HUES64 (cell line): ENCODE data around the gene STK4.

Experiments used
- H3K27ac ChIP-seq: 2 replicates; pipeline ENCODE4 v1.7.0; 2013; ENCODE audit warnings: low read depth, low read length, inconsistent platforms
- H3K27me3 ChIP-seq: 2 replicates; pipeline ENCODE4 v1.6.1; 2013; ENCODE audit warnings: mild to moderate bottlenecking, low read length; ENCODE audit not compliant: insufficient read depth
- H3K36me3 ChIP-seq: 2 replicates; pipeline ENCODE4 v1.6.1; 2013; ENCODE audit warnings: mild to moderate bottlenecking, low read length; ENCODE audit not compliant: insufficient read depth
- H3K4me1 ChIP-seq: 2 replicates; pipeline ENCODE4 v1.6.1; 2013; ENCODE audit warnings: mild to moderate bottlenecking, low read length, moderate library complexity; ENCODE audit not compliant: insufficient read depth
- H3K4me3 ChIP-seq: 2 replicates; pipeline ENCODE4 v1.5.1; 2013; ENCODE audit warnings: mild to moderate bottlenecking, low read length, moderate library complexity
- H3K9ac ChIP-seq: 2 replicates; pipeline ENCODE4 v1.6.1; 2013; ENCODE audit warnings: mild to moderate bottlenecking, low read depth, low read length
- H3K9me3 ChIP-seq: 2 replicates; pipeline ENCODE4 v1.6.1; 2013; ENCODE audit warnings: low read depth, low read length; ENCODE audit not compliant: insufficient read depth
- WGBS: fragments of 150-250, 120-280 bp; methylation state at CpG from one replicate; pipeline ENCODE4 v1.1.7; 2013; ENCODE audit warnings: missing lambda C conversion rate; 5-methylcytosine and 5-hydroxymethylcytosine counted together

STK4 gene

DNA sequence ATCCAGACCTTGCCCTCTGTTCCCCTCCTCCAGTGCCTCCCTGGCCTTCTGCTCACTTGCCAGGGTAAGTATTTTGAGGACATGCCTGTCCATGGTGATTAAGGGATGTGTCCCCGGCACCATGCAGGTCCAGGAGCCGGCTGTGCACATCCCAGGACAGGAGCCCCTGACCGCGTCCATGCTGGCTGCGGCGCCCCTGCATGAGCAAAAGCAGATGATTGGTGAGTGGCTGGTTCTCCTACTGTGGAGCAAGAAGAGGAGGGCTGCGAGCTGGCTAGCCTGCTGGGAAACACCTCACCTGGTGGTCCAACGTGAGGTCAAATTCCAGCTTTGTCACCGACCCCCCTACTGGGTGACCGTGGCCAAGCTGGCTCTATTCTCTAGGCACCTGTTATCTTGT is 29.8 kb upstream of the STK4 start:
- no peaks in the 10 kb centered on the region for H3K4me1 ChIP-seq
- 92% methylated on average over 10 of the region's 10 CpGs for WGBS
- H3K36me3 ChIP-seq = peaks cover 86% of the 10 kb centered on the region
- H3K27me3 ChIP-seq = no peaks in the 10 kb centered on the region
- H3K9ac ChIP-seq = no peak overlapping the region
- no peak overlapping the region for H3K27ac ChIP-seq
- no peaks in the 10 kb centered on the region for H3K9me3 ChIP-seq
- no peak overlapping the region for H3K4me3 ChIP-seq

DNA sequence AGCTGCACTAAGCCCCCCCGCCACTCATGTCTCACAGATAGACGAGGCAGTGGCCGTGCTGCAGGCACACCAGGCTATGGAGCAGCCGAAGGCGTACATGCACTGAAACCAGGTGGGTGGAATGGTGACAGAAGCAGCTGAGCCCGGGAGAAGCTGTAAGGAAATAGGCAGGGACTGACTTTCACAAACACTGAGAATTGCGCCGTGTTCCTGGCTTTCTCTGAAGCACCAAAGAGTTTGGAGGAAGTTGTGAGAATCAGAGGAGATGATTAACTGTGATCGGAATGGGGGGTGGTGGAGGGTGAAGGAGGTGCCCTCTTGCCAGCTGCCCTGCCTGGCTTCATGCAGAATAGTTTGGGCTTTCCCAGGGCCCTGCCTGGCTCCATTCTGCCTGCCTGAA is 27.7 kb upstream of the STK4 start:
- Histone ChIP-seq H3K27ac (no peak overlapping the region), H3K4me1 (no peaks in the 10 kb centered on the region), H3K4me3 (no peak overlapping the region), H3K27me3 (no peaks in the 10 kb centered on the region), H3K9ac (no peak overlapping the region), H3K36me3 (peaks cover 88% of the 10 kb centered on the region), H3K9me3 (no peaks in the 10 kb centered on the region)
- 94% methylated on average over 9 of the region's 9 CpGs for WGBS

DNA sequence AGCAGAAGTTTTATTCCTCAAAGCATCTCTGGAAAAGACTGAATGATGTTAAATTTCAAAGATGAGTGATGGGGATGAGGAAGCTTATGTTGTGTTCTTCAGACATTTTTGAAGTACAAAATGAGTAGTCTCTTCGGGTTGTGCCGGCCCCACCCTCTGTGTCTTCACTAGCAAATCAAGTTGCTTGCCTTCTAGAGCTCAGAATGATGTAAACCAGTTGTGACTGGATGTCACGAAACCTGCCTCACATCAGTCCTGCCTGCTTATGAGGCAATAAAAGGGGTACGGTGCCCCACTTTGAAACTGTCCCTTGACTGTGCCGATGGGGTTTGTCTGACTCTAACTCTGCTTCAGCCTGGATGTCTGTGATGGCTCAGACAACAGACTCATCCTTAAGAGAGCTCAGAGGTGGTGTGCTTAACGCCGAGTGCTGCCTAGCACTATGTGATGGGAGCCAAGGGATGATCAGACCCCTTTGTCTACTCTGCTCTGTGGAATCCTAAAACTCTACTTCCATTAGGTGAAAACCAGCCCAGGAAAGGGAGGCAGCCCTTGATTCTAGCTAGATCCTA is 25.1 kb upstream of the STK4 start:
- no peak overlapping the region for H3K4me3 ChIP-seq
- no peak overlapping the region for H3K9ac ChIP-seq
- no peaks in the 10 kb centered on the region for H3K4me1 ChIP-seq
- 94% methylated on average over 7 of the region's 7 CpGs for WGBS
- H3K27ac ChIP-seq = no peak overlapping the region
- no peaks in the 10 kb centered on the region for H3K9me3 ChIP-seq
- no peaks in the 10 kb centered on the region for H3K27me3 ChIP-seq
- H3K36me3 ChIP-seq = peaks cover 89% of the 10 kb centered on the region

DNA sequence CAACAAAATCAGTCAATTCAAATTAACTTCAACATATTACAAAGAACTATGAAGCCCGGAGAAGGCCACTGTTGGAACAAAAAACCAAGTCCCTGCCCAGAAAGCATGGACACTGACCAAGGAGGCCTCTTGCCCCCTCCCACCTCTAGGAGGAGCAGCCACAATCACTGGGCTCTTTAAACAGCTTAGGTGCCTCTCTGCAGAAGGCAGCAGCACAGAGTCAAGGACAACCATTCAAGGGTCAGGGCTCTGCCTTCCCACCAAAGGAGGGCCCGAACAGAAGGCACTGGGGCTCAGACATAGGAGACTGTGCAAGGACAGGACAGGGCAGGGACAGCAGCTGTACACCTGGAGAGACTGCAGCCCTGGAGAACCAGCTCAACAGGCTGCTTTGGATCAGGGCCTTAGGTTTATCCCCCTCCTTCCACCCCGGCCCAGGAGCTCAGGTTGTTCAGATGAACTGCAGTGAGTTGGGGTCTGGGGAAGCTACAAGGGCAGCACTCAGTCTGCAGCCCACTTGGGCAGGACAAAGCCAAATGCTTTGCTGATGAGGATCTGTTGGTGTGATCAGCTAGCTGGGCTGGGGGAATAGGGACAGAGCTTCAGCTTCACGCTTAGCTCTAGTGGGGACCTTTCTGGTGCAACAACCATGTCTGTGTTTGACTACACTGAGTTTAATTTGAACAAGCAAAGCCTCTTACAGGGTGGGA is 23.9 kb upstream of the STK4 start:
- Histone ChIP-seq H3K27me3 (no peaks in the 10 kb centered on the region), H3K9me3 (no peaks in the 10 kb centered on the region), H3K36me3 (peaks cover 90% of the 10 kb centered on the region), H3K4me1 (no peaks in the 10 kb centered on the region), H3K4me3 (no peak overlapping the region), H3K27ac (no peak overlapping the region), H3K9ac (no peak overlapping the region)
- 90% methylated on average over 4 of the region's 4 CpGs for WGBS

DNA sequence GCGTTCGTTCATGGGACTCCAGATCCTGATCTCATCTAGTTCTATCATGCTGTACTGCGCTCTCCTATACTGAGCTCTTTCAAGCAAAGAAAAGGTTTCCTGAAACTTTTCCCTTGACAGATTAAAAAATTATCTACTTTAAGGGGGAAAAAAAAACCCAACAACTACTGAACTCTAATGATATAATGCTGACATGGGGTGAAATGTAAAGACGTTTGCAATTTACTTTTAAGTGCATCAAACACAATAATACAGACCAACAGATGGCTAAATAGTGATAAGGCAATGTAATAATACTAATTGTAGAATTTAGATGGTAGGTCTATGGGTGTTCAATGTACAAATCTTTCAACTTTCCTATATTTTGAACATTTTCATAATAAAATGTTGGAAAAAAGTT is 22.5 kb upstream of the STK4 start:
- Histone ChIP-seq H3K27ac (no peak overlapping the region), H3K4me1 (no peaks in the 10 kb centered on the region), H3K27me3 (no peaks in the 10 kb centered on the region), H3K9ac (no peak overlapping the region), H3K4me3 (no peak overlapping the region), H3K36me3 (peaks cover 90% of the 10 kb centered on the region), H3K9me3 (no peaks in the 10 kb centered on the region)
- 95% methylated on average over 3 of the region's 4 CpGs for WGBS

DNA sequence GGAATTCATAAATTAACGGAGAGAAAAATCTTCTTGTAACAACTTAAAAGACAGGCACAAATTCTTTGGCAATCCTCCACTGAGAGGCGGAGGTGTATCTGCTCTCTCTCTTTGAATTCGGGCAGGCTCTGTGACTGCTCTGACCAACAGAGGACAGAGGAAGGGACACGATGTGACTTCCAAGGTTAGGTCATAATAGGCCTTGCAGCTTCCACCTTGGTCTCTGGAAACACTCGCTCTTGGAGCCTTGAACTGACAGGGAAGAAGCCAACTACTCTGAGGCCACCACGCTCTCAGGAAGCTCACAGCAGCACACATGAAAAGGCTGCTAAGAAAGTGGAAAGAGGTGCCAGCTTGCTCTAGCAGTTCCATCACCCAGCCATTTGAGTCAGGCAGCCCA is 21.1 kb upstream of the STK4 start:
- no peak overlapping the region for H3K9ac ChIP-seq
- H3K27ac ChIP-seq = no peak overlapping the region
- no peak overlapping the region for H3K4me3 ChIP-seq
- H3K9me3 ChIP-seq = no peaks in the 10 kb centered on the region
- peaks cover 93% of the 10 kb centered on the region for H3K36me3 ChIP-seq
- no peaks in the 10 kb centered on the region for H3K27me3 ChIP-seq
- WGBS = 93% methylated on average over 6 of the region's 6 CpGs
- no peaks in the 10 kb centered on the region for H3K4me1 ChIP-seq

DNA sequence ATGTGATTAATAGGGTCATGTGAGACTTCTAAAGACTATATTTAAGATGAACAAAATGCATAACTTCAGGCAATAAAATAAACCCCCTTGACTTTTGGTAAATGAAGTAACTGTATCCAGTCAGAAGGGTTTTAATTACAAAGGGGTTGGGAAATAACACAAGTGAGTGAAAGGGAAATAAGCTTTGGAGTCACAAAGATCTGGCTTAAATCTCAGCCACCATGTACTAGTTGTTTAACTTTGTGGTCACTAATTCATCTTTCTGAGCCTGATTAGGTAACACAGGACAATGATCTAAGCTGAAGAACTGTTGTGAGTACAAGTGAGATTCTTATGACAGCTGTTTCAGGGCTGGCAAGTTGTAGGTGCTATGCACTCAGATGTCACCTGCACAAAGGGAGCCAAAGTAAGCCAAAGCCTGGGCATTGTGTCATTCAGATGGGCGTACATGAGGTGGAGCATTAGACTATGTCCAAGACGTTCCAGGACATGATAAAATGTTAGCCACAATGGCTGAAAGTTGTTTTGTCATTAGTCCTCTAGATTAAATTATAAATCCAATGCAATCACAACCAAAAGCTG is 19.9 kb upstream of the STK4 start:
- Histone ChIP-seq H3K27me3 (no peaks in the 10 kb centered on the region), H3K4me3 (no peak overlapping the region), H3K9ac (no peak overlapping the region), H3K4me1 (no peaks in the 10 kb centered on the region), H3K27ac (no peak overlapping the region), H3K36me3 (peaks cover 97% of the 10 kb centered on the region), H3K9me3 (no peaks in the 10 kb centered on the region)
- WGBS = 93% methylated on average over 2 of the region's 2 CpGs

DNA sequence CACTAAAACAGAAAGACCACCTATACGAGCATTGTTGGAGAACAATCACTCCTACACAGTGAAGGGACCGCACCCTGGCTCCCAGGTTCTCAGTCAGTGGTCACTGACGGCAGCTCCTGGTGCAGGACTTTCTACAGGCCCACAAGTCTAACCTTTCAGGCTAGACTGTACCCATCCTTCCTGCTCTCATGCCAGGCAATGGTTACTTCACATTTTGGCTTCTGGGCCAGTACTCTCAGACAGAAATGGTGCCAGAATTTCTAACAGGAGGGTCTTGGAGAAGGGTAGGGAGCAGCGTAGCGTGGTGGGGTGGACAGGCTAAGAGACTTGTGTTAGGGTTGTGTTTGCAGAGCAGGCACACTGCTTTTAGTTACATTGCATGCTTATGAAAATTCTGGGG is 18.2 kb upstream of the STK4 start:
- no peaks in the 10 kb centered on the region for H3K27me3 ChIP-seq
- peaks cover 99% of the 10 kb centered on the region for H3K36me3 ChIP-seq
- no peaks in the 10 kb centered on the region for H3K9me3 ChIP-seq
- WGBS = 95% methylated on average over 5 of the region's 5 CpGs
- H3K4me1 ChIP-seq = no peaks in the 10 kb centered on the region
- H3K9ac ChIP-seq = no peak overlapping the region
- no peak overlapping the region for H3K27ac ChIP-seq
- no peak overlapping the region for H3K4me3 ChIP-seq

DNA sequence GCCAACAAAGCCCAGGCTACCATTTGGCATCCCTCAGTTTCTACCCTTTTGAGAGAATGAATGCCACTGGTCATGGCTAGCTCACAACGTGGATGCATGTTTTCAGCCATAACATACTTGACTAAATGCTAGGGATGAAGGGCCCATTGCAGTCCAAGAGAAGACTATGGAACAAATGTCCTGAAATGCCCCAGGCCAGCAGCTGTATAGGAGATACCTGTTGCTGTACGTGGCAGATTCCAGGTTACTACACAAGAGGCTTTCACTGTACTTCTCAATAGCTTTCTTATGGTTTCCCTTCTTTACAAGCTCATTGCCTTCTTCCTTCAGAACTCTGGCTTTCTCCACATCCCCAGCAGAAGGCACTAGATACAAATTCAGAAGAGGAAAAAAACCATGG is 17.8 kb upstream of the STK4 start:
- H3K36me3 ChIP-seq = peaks cover 99% of the 10 kb centered on the region
- H3K27me3 ChIP-seq = no peaks in the 10 kb centered on the region
- H3K9me3 ChIP-seq = no peaks in the 10 kb centered on the region
- H3K4me3 ChIP-seq = no peak overlapping the region
- H3K9ac ChIP-seq = no peak overlapping the region
- H3K27ac ChIP-seq = no peak overlapping the region
- WGBS = 92% methylated on average over 2 of the region's 2 CpGs
- no peaks in the 10 kb centered on the region for H3K4me1 ChIP-seq

DNA sequence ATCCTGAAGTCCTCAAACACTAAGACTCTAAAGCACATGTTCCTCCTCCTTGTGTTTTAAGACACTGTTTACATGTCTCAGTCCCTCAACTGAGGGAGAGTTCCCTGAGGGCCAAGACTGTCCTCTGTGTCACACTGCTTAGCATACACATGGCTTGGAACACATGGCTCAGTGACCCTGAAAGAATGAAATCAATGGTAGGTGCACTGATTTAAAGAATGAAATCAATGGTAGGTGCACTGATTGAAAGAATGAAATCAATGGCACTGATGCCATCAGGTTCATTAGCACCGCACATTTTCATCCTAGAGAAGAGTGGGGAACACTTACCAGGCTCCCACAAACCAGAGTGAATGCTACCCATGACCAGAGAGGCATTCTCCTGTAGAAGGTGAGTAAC is 15.9 kb upstream of the STK4 start:
- Histone ChIP-seq H3K9ac (no peak overlapping the region), H3K36me3 (peaks cover 99% of the 10 kb centered on the region), H3K27ac (no peak overlapping the region), H3K4me3 (no peak overlapping the region), H3K4me1 (no peaks in the 10 kb centered on the region), H3K9me3 (no peaks in the 10 kb centered on the region), H3K27me3 (no peaks in the 10 kb centered on the region)
- WGBS = 95% methylated on average over 1 of the region's 1 CpG

DNA sequence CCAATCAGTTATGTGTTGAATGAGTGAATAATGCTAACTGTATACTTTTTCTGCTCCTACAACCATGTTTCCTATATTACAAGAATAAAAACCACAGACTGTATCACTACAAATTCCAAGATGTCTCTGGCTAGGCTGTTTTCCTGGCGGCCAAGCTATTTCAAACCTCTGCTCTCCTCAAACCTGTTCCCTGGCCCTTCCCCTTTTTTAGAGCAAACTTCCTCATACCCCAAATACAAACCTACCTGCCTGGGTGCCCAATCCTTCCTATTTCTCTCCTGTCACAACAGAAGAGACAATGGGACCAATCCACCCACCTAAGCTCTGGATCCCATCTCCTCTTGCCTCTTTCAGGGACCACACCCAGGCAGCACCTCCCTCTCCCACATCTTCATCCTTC is 13.6 kb upstream of the STK4 start:
- H3K4me3 ChIP-seq = no peak overlapping the region
- H3K9ac ChIP-seq = no peak overlapping the region
- no peaks in the 10 kb centered on the region for H3K9me3 ChIP-seq
- no peak overlapping the region for H3K27ac ChIP-seq
- WGBS = 90% methylated on average over 1 of the region's 1 CpG
- H3K27me3 ChIP-seq = no peaks in the 10 kb centered on the region
- H3K36me3 ChIP-seq = peaks cover 90% of the 10 kb centered on the region
- no peaks in the 10 kb centered on the region for H3K4me1 ChIP-seq
